NCI-H82 treated with DMSO at 0.1 percent for 48 hours (cell line): ENCODE measurements around the gene LCN9.
"Not testable (repeated sequence)": the region's sequence is repeated elsewhere in the genome, so short reads cannot be mapped to it uniquely, and the experiment has no call there.

ENCODE experiments used
- DNase-seq: peaks from one replicate; lab custom pipeline; 2025; ENCODE audit not compliant: unreplicated experiment; lab: John Stamatoyannopoulos, UW

The LCN9 gene

GRCh38 chr9:135644631-135645218 is 18.4 kb upstream of the LCN9 start:
- no peak for DNase-seq

DNA sequence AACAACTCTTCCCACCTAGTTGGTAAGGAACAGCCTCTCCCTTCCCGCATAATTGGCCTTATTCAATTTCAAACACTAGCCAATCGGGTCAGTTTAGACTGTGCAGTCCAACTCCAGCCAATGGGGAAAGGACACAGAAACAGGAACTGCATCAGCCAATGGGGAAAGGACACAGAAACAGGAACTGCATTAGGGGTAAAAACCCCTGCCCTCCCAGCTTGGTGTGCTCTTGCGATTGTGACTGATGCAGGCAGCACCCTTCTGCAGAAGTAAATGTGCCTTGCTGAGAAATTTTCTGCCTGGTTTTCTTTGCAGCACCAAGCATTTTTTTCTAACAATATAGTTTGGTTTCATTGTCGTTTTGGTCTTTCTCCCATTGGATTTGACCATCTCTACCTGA is 15.2 kb upstream of the LCN9 start:
- no peak for DNase-seq

DNA sequence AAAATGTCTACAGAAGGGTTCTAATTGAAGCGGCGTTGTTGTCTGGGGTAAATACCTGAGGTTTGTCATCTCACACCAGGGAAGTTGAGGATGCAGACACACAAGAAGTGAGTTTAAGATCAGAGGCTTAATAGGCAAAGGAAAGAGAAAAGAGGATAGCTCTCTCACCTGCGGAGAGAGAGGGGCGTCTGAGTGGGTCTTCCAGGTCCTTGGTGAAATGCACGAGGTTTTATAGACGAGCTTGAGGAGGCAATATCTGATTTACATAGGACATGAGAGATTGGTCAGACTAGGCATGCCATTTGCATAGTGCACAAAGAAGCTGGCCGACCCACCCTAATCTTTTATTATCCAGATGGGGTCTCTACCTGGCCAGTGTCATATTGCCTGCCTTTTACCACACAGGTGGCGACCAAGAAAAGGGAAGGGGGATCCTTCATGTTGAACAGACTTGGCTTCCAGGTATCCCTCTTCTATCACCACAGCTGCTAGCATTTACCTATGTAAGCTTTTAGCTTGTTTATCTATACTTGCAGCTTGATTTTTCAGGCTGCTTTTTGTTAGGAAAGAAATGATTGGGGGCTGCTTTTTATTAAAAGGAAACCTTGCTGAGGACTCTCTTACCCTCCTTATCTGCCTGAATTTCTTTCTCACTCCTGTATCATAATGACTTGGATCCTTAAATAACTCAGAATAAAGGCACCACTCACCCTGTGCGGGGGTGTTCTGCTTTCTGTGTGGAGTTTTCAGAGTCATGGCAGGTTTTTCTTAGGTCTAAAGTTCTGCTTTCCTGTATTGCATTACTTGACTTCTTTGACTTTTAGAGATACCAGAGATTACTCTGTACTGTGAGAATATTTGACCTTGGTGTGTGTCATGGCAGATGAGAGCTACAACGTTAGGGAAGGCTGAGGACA is 14.4 kb upstream of the LCN9 start:
- no peak for DNase-seq

DNA sequence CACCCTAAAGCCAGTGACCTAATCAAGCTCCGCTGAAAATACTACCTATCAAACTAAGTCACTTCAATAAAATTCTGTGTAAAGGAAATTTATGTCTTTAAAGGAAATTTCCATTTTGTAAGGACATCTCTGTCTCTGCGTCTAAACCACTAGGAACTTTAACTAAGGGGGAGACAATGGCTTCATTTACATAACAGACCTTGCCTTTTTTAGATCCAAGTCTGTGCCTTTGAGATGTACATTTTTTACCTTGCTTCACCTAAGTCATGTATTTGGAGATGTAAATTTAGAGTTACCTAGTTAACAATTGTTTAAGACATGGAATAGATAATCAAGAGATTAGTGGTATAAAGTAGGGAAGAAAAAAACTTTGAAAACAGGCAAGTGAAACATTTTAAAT is 13.6 kb upstream of the LCN9 start:
- no peak for DNase-seq

DNA sequence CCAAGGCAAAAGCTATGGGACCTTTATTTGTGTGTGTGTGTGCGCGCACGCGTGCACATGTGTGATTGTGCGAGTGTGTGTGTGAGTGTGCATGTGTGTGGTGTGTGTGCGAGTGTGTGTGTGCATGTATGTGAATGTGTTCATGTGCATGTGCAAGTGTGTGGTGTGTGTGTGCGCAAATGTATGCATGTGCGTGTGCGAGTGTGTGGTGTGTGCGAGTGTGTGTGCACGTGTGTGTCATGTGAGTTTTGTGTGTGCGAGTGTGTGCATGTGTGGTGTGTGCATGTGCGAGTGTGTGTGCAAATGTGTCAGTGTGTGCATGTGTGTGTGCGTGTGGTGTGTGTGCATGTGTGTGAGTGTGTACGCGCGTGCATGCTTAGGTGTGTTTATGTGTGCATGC is 12.7 kb upstream of the LCN9 start:
- no peak for DNase-seq

DNA sequence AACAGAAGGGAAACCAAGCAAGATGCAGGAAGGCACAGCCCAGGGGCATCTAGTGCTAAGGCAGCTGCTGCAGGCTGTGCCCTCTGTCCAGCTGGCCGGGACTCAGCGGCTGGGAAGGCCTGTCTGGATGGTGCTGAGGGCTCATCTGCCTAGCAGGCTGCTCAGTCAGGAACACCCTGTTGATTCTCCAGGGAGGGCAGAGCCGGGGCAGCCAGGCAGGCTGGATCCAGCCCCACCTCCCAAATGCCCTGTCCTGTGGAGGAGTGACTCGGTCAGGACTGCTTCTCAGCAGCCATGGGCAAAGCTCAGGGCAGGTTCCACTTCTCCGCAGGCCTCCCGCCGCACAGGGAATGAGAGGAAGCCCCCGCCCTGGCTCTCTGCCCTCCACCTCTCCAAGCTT is 7.8 kb upstream of the LCN9 start:
- no peak for DNase-seq

- DNase-seq: no peak
Measured at GRCh38 chr9:135657416-135657815, 5.7 kb upstream of the LCN9 start.

GRCh38 chr9:135659252-135659651 is 3.9 kb upstream of the LCN9 start:
- DNase-seq: no peak

- no peak for DNase-seq
Measured at GRCh38 chr9:135660407-135660806, 2.7 kb upstream of the LCN9 start.

DNA sequence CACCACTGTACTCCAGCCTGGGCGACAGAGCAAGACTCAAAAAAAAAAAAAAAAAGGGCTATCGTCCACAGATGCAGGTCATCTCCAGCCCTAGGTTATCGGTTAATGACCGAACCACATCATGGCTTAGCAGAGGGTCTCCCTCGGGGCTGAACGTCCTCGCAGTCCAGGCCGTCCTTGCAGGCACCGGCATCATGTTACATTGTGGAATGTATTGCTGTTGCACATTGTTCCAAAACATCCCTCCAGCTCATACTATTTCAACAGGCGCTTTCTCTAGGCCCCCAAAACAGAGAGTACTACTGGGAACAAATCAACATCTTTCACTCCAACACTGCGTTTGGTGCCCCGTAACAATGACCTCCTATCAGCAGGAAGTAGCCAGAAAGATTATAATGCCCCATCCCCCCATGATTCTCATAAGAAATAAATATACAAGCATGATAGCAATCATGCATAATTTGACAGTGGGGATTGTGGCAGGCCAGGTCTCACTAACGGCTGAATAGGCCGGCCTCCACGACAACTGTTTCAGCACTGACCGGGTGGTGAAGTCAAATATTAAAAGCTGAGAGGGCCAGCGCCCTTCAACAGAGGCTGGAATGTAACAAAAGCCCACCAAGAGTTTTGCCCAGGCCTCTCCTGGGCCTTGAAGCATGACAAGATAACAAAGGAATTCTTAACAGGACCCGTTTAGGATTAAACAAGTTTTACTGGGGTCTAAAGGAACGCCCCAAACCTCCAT is 1.1 kb upstream of the LCN9 start:
- no peak for DNase-seq

DNA sequence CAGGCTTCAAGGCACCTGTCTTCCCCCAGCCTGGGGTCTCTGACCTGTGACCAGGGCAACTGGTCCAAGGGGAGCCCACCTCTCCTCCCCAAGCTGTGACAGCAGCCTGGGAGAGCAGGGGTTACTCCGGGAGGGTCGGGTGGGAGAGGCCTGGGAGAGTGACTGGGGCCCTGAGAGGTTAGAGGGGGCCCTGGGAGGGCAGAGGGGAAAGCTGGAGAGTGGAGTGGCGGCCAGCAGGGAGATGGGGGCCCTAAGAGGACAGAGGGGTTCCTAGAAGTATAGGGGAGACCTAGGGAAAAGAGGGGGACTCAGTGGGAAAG is 302 bp downstream of the LCN9 start:
- no peak for DNase-seq

DNA sequence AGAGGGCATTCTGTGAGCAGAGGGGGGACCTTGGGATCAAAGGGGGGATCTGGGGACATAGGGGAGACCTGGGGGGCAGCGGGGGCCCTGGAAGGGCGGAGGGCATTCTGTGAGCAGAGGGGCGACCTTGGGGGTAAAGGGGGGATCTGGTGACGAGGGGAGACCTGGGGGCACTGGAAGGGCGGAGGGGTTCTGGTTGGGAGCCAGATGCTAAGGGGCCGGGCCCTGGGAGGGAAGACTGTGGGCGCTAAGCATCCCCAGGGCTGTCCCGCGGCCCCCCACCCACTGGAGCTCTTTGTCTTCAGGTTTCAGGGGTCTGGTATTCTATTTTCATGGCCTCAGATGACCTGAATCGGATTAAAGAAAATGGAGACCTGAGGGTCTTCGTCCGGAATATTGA is 748 bp downstream of the LCN9 start:
- DNase-seq: no peak

GRCh38 chr9:135664266-135664665 is 1.2 kb downstream of the LCN9 start:
- no peak for DNase-seq

GRCh38 chr9:135664801-135665794 is 2.0 kb downstream of the LCN9 start:
- DNase-seq: no peak

DNA sequence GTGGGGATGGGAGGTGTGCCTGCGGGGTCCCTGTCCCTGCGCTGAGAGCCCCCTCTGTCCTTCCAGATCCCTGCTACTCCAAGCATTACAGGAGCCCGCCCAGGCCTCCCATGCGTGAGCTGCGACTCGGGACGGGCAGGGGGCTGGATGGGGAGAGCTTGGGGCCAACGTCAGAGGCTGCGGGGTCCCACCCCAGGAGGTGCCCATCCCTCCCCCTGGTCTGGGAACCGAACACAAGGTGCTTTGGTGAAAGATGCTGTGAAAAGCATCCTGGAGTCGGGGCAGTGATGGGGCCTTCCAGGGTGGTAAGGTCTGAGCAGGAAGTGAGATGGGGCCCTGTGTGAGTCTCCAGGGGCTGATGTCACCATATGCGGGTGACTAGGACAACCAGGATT is 2.7 kb downstream of the LCN9 start:
- no peak for DNase-seq

GRCh38 chr9:135666534-135667462 is 3.7 kb downstream of the LCN9 start:
- no peak for DNase-seq

DNA sequence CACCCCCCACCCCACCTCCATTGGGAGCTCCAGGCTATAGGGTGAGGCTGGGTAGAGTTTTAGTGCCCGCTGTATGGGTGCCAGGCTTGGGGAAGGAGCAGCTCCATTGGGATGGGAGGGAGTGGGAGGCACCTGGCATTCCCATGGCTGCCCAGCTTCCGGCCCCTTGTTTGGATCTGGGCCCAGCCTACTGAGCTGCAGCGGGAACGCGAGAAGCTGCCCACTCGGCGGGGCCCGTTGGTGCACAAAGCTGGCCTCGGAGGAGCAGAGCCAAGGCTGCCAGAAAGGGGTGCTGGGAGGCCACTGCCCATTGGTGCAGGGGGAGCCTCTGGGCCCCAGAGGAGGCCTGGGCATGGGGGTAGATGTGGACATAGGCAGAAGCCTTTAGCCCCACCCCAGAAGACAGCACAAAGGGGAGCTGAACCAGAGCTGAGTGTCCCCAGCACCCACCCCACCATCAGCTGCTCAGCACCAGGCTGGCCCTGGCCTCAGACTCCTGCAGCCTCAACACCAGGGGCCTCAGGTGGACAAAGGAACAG is 4.4 kb downstream of the LCN9 start:
- DNase-seq: no peak

- DNase-seq: not testable (repeated sequence)
Measured at GRCh38 chr9:135669018-135669417, 5.9 kb downstream of the LCN9 start.

- DNase-seq: no peak
Measured at GRCh38 chr9:135669616-135670285, 6.6 kb downstream of the LCN9 start.
